HCT116 (cell line): ENCODE data around the gene CPNE4. TPM values are rescaled to one million over a fixed set of nuclear protein-coding genes. Genes with fewer than 3 reads are reported as not detected.

ENCODE experiments used
- ATAC-seq: fragments of 200-7000 bp; cut with Tn5 transposase; 2 replicates; pipeline ENCODE4 v1.9.1; 2020; ENCODE audit warnings: mild to moderate bottlenecking, moderate library complexity
- BruUV-seq: library from RNA; stranded (reverse); fragments of 400-500 nt; replicated peaks from 2 replicates; lab custom pipeline; 2021; lab: Mats Ljungman, UMichigan
- CTCF ChIA-PET: fragments of 300-600 bp; sonication (Branson Sonifier 250); formaldehyde crosslinking; loops from one replicate; lab custom pipeline; 2021; ENCODE audit warnings: antibody characterized with exemption; lab: Charles Lee
- POLR2A ChIA-PET: fragments of 300-600, 350-600 bp; sonication (Branson Sonifier 250); formaldehyde crosslinking; loops from one replicate; lab custom pipeline; 2021; ENCODE audit warnings: antibody characterized with exemption; lab: Charles Lee
- RAD21 ChIA-PET, 2 experiments: fragments of 300-600 bp; sonication (Branson Sonifier 250); formaldehyde crosslinking; loops; one replicate each; lab custom pipeline; 2023; ENCODE audit warnings: low total read pairs in 2 of 2; ENCODE audit not compliant: uncharacterized antibody in 2 of 2, unreplicated experiment in 2 of 2, low non-redundant PET in 1 of 2; lab: Charles Lee
- DNase-seq: peaks from one replicate; pipeline ENCODE4 v3.0.0-alpha.2; 2010; ENCODE audit warnings: low read depth, low spot score
- H2AFZ ChIP-seq: fragments of 200-600 bp; shearing (Covaris generic), sonication (generic); 2 replicates; pipeline ENCODE4 v1.6.1; 2017; ENCODE audit warnings: low read depth, mixed run types, mixed read lengths, antibody characterized with exemption, low read length; ENCODE audit not compliant: poor library complexity, severe bottlenecking
- H3K27ac ChIP-seq: 2 replicates; pipeline ENCODE4 v1.5.1; 2012; ENCODE audit warnings: low read depth, low read length
- H3K27me3 ChIP-seq: fragments of 200-600 bp; sonication (generic); 2 replicates; pipeline ENCODE4 v1.6.1; 2016; ENCODE audit warnings: mixed run types, low read length, mixed read lengths; ENCODE audit not compliant: insufficient read depth
- H3K36me3 ChIP-seq, 2 experiments: fragments of 200-500 bp in 1 of 2; fragments of 200-600 bp in 1 of 2; sonication (Bioruptor generic) in 1 of 2; sonication (generic) in 1 of 2; 2 replicates each; pipeline versions ENCODE4 v1.5.1 to v1.6.1; 2014 to 2016; ENCODE audit warnings: low read length in 2 of 2, inconsistent platforms in 1 of 2, mixed read lengths in 1 of 2, mixed run types in 1 of 2; ENCODE audit not compliant: insufficient read depth in 2 of 2, control insufficient read depth in 1 of 2
- H3K4me1 ChIP-seq, 2 experiments: fragments of 200-600 bp in 1 of 2; sonication (generic) in 1 of 2; 2 replicates each; pipeline versions ENCODE4 v1.5.1 to v1.6.1; 2012 to 2017; ENCODE audit warnings: low read length in 2 of 2, inconsistent platforms in 1 of 2, mild to moderate bottlenecking in 1 of 2, mixed read lengths in 1 of 2, mixed run types in 1 of 2, moderate library complexity in 1 of 2; ENCODE audit not compliant: insufficient read depth in 2 of 2, control insufficient read depth in 1 of 2
- H3K4me2 ChIP-seq: fragments of 200-600 bp; sonication (generic); 2 replicates; pipeline ENCODE4 v1.6.1; 2017; ENCODE audit warnings: mixed run types, low read length, mixed read lengths
- H3K4me3 ChIP-seq, 2 experiments: fragments of 200-600 bp in 1 of 2; sonication (generic) in 1 of 2; replicated peaks in 1 of 2; 2 replicates each; pipeline ENCODE4 v1.5.1; 2011 to 2016; ENCODE audit warnings: low read length in 2 of 2, control low read depth in 1 of 2, low read depth in 1 of 2, mild to moderate bottlenecking in 1 of 2, mixed read lengths in 1 of 2, mixed run types in 1 of 2
- H3K79me2 ChIP-seq: fragments of 200-600 bp; sonication (generic); 2 replicates; pipeline ENCODE4 v1.6.1; 2017; ENCODE audit warnings: mild to moderate bottlenecking, mixed run types, low read length, moderate library complexity, mixed read lengths; ENCODE audit not compliant: insufficient read depth
- H3K9ac ChIP-seq: fragments of 200-600 bp; sonication (generic); 2 replicates; pipeline ENCODE4 v1.6.1; 2016; ENCODE audit warnings: low read length, mixed read lengths
- H3K9me2 ChIP-seq: fragments of 200-600 bp; sonication (generic), shearing (Covaris generic); 2 replicates; pipeline ENCODE4 v1.6.1; 2017; ENCODE audit warnings: mixed run types, mild to moderate bottlenecking, moderate library complexity; ENCODE audit not compliant: insufficient read depth
- H3K9me3 ChIP-seq, 2 experiments: fragments of 200-500 bp in 1 of 2; fragments of 200-600 bp in 1 of 2; sonication (Bioruptor generic) in 1 of 2; sonication (generic) in 1 of 2; 2 replicates each; pipeline ENCODE4 v1.6.1; 2014 to 2017; ENCODE audit warnings: low read length in 2 of 2, mixed read lengths in 2 of 2, inconsistent platforms in 1 of 2, low read depth in 1 of 2, mild to moderate bottlenecking in 1 of 2, mixed run types in 1 of 2, moderate library complexity in 1 of 2; ENCODE audit not compliant: control insufficient read depth in 1 of 2, insufficient read depth in 1 of 2
- H4K20me1 ChIP-seq: fragments of 200-600 bp; sonication (generic), shearing (Covaris generic); 2 replicates; pipeline ENCODE4 v1.6.1; 2017; ENCODE audit warnings: mixed run types, mild to moderate bottlenecking, moderate library complexity; ENCODE audit not compliant: insufficient read depth
- FOSL1 ChIP-seq: IDR thresholded peaks from 2 replicates; pipeline ENCODE4 v1.6.1; 2012; ENCODE audit warnings: low read depth
- JUND ChIP-seq: IDR thresholded peaks from 2 replicates; pipeline ENCODE4 v1.6.1; 2012
- SRF ChIP-seq: IDR thresholded peaks from 2 replicates; pipeline ENCODE4 v1.6.1; 2012; ENCODE audit warnings: low read depth
- ZBTB33 ChIP-seq: IDR thresholded peaks from 2 replicates; pipeline ENCODE4 v1.6.1; 2011; ENCODE audit warnings: mild to moderate bottlenecking, low read length, moderate library complexity; ENCODE audit not compliant: insufficient replicate concordance; ENCODE audit errors: extremely low read depth
- ZNF274 ChIP-seq: fragments of 200-500 bp; sonication (Bioruptor generic); IDR thresholded peaks from 2 replicates; pipeline ENCODE4 v1.6.1; 2014; ENCODE audit warnings: mild to moderate bottlenecking, low read depth, low read length, inconsistent platforms
- intact Hi-C: fragments of 100-400 bp; cut with micrococcal nuclease; formaldehyde crosslinking; loops from 2 replicates; pipeline ENCODE4 v1.10.0; 2022
- total RNA-seq: library from RNA; stranded (reverse); gene quantifications from one replicate; pipeline ENCODE4 v1.2.1, GENCODE V29; 2021; ENCODE audit not compliant: unreplicated experiment

The CPNE4 gene
- total RNA-seq, 1 experiment from 2014 or later: not detected

- H3K36me3 ChIP-seq: no peaks in the 10 kb centered on the region
- peaks cover 21% of the 10 kb centered on the region for H3K27me3 ChIP-seq
- no peak overlapping the region for H3K27ac ChIP-seq
- ChIA-PET RAD21 (no interaction called here), POLR2A (no interaction called here), CTCF (interaction anchor here (1.8 kb wide), 1 partner anchor 8 kb away, joined by 4 read pairs; no protein-coding TSS in a partner anchor)
- no peaks in the 10 kb centered on the region for H3K9me2 ChIP-seq
- intact Hi-C loops: loop anchor here (5.0 kb wide), 1 partner anchor 360 kb away; no protein-coding TSS in a partner anchor
- H3K4me3 ChIP-seq: no peak overlapping the region
- no peak overlapping the region for H2AFZ ChIP-seq
- H3K9ac ChIP-seq: no peak overlapping the region
- H4K20me1 ChIP-seq: no peaks in the 10 kb centered on the region
- H3K4me2 ChIP-seq: no peak overlapping the region
- H3K9me3 ChIP-seq: no peaks in the 10 kb centered on the region
- TF ChIP-seq JUND (no peak), ZNF274 (no peak), SRF (no peak)
- BruUV-seq: no TSS peak
- H3K79me2 ChIP-seq: no peaks in the 10 kb centered on the region
- DNase-seq (no peak), ATAC-seq (no peak)
- H3K4me1 ChIP-seq: no peaks in the 10 kb centered on the region
These were observed 2.2 kb upstream of the CPNE4 start for GRCh38 chr3:132037056-132037455.

GRCh38 chr3:132034097-132034485 is 723 bp downstream of the CPNE4 start:
- ATAC-seq (no peak), DNase-seq (no peak)
- RAD21 ChIA-PET: no interaction called here
- Histone ChIP-seq H3K27ac (no peak overlapping the region), H3K9me3 (no peaks in the 10 kb centered on the region), H3K4me3 (no peak overlapping the region), H3K9ac (no peak overlapping the region), H3K36me3 (no peaks in the 10 kb centered on the region), H3K4me2 (no peak overlapping the region), H3K79me2 (no peaks in the 10 kb centered on the region), H3K27me3 (peaks cover 17% of the 10 kb centered on the region; the same call in 1 of the 2 replicates), H3K9me2 (no peaks in the 10 kb centered on the region), H2AFZ (no peak overlapping the region), H4K20me1 (no peaks in the 10 kb centered on the region), H3K4me1 (no peaks in the 10 kb centered on the region)
- TF ChIP-seq ZBTB33 (no peak), FOSL1 (no peak)
- intact Hi-C loops: no loop called here
- CTCF ChIA-PET: interaction anchor here (1.1 kb wide), 2 partner anchors 150 to 240 kb away, joined by 3 to 5 read pairs; no protein-coding TSS in a partner anchor
- POLR2A ChIA-PET: no interaction called here
- no TSS peak for BruUV-seq
